ENCODE data around the gene DOCK2.

- TF ChIP-seq POLR2AphosphoS5 (IDR thresholded peaks at IDR 0.05; ENCODE audit: control insufficient read depth, insufficient read depth, low read depth, low read length) (no peak), ZNF76 (CRISPR knock-in tag; IDR thresholded peaks at IDR 0.05; ENCODE audit: borderline replicate concordance) (no peak), MTF1 (CRISPR knock-in tag; IDR thresholded peaks at IDR 0.05; ENCODE audit: borderline replicate concordance) (no peak), BRCA1 (IDR thresholded peaks at IDR 0.05) (no peak), BRCA1 (CRISPR knock-in tag; IDR thresholded peaks at IDR 0.05) (no peak), FOXK1 (CRISPR knock-in tag; IDR thresholded peaks at IDR 0.05; ENCODE audit: borderline replicate concordance) (no peak), BACH1 (tag; IDR thresholded peaks at IDR 0.05) (no peak), GTF2F1 (IDR thresholded peaks at IDR 0.05; ENCODE audit: low read depth, low read length) (no peak), MAZ (CRISPR knock-in tag; conservative IDR thresholded peaks at IDR 0.05 in 1 of 2, IDR thresholded peaks at IDR 0.05 in 1 of 2) (no peak)
These were observed 95.8 kb downstream of the DOCK2 start for GRCh38 chr5:169732841-169733240.

All from K562 (cell line).